Measurements from ENCODE around the gene MTX1.
"Not testable (repeated sequence)": the region's sequence is repeated elsewhere in the genome, so short reads cannot be mapped to it uniquely, and the experiment has no call there.

DNA sequence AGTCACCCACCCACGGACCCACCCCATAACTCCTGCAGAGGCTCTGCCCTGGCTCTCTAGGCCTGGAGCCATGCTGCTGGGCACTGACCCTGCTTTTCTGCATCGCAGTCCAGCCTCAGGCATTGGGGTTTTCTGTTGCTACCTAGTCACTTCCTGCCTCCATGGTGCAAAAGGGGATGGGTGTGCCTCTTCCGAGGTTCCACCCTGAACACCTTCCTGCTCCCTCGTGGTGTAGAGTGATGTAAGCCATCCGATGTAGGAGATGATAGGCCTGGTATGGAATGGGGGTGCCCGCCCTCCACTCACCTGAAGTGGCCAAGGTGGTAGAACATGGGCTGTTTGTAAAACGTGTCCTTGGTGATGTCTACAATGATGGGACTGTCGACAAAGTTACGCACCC, 26.9 kb downstream of the MTX1 start:
- not testable (repeated sequence) for TF ChIP-seq POLR2A (IDR thresholded peaks at IDR 0.05)
- TF ChIP-seq, protein P1, sequence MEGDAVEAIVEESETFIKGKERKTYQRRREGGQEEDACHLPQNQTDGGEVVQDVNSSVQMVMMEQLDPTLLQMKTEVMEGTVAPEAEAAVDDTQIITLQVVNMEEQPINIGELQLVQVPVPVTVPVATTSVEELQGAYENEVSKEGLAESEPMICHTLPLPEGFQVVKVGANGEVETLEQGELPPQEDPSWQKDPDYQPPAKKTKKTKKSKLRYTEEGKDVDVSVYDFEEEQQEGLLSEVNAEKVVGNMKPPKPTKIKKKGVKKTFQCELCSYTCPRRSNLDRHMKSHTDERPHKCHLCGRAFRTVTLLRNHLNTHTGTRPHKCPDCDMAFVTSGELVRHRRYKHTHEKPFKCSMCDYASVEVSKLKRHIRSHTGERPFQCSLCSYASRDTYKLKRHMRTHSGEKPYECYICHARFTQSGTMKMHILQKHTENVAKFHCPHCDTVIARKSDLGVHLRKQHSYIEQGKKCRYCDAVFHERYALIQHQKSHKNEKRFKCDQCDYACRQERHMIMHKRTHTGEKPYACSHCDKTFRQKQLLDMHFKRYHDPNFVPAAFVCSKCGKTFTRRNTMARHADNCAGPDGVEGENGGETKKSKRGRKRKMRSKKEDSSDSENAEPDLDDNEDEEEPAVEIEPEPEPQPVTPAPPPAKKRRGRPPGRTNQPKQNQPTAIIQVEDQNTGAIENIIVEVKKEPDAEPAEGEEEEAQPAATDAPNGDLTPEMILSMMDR (IDR thresholded peaks at IDR 0.05) = not testable (repeated sequence)

Measured in adrenal gland (tissue), 5 donors.